IPS-20b (cell line): ENCODE measurements around the gene EVC.

Experiments used
- H3K27ac ChIP-seq: one replicate; pipeline ENCODE4 v1.5.1; 2013; ENCODE audit warnings: low read length
- H3K27me3 ChIP-seq: 2 replicates; pipeline ENCODE4 v1.6.1; 2013; ENCODE audit warnings: mild to moderate bottlenecking, low read length, inconsistent platforms; ENCODE audit not compliant: insufficient read depth
- H3K36me3 ChIP-seq: 2 replicates; pipeline ENCODE4 v1.6.1; 2013; ENCODE audit warnings: low read depth, mild to moderate bottlenecking, inconsistent platforms, low read length, moderate library complexity; ENCODE audit not compliant: insufficient read depth
- H3K4me1 ChIP-seq: 2 replicates; pipeline ENCODE4 v1.6.1; 2013; ENCODE audit warnings: mild to moderate bottlenecking, control low read depth, inconsistent platforms, low read length, moderate library complexity; ENCODE audit not compliant: insufficient read depth
- H3K4me3 ChIP-seq: 2 replicates; pipeline ENCODE4 v1.5.1; 2013; ENCODE audit warnings: mild to moderate bottlenecking, low read length, inconsistent platforms
- H3K9ac ChIP-seq: 2 replicates; pipeline ENCODE4 v1.6.1; 2013; ENCODE audit warnings: low read depth, mild to moderate bottlenecking, inconsistent platforms, low read length, moderate library complexity
- H3K9me3 ChIP-seq: 2 replicates; pipeline ENCODE4 v1.6.1; 2013; ENCODE audit warnings: mild to moderate bottlenecking, low read depth, low read length, inconsistent platforms; ENCODE audit not compliant: insufficient read depth

EVC gene

DNA sequence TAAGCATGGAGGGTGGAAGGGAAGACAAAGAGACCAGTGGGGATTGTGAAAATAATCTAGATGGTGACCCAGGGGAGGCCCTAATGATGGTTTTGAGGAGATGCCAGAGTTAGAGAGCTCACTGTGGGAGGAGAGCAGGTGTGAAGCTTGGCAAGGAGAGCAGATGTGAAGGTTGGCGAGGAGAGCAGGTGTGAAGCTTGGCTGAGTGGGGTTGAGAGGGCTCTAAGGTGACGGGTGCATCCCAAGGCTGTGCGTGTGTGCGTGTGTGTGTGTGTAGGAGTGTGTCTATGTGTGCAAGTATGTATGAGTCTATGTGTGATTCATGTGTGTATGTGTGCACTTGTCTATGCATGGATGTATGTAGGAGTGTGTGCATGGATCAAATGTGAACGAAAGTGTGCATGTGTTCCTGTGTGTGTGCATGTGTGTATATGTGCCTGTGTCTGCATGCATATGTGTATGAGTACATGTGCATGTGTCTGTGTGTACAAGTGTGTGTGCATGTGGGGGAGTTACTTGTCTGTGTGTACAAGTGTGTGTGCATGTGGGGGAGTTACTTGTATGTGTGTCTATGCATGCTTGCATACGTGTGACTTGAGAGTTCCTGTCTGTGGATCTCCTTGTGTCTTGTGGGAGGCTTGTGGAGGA lies 72.0 kb downstream of the EVC start:
- H3K9ac ChIP-seq, result no peak overlapping the region
- no peaks in the 10 kb centered on the region for H3K27me3 ChIP-seq
- H3K36me3 ChIP-seq, result peaks cover 13% of the 10 kb centered on the region; the same call in 1 of the 2 replicates
- no peaks in the 10 kb centered on the region for H3K9me3 ChIP-seq
- no peak overlapping the region for H3K27ac ChIP-seq
- H3K4me3 ChIP-seq, result no peak overlapping the region
- H3K4me1 ChIP-seq, result no peaks in the 10 kb centered on the region

DNA sequence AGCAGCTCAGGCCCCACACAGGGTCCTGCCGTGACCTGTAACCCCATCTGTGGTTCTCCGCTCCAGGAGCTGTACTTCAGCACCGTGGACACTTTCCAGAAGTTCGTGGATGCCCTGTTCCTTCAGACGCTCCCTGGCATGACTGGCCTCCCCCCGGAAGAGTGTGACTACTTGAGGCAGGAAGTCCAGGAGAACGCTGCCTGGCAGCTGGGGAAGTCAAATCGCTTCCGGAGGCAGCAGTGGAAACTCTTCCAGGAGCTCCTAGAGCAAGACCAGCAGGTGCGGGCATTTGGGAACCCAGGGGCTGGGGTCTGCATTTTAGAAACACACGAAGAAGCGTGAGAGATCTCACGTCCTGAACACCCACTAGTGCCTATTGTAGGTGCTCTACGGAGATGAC lies 72.5 kb downstream of the EVC start:
- H3K36me3 ChIP-seq, result peaks cover 16% of the 10 kb centered on the region; the same call in 1 of the 2 replicates
- H3K4me1 ChIP-seq, result no peaks in the 10 kb centered on the region
- no peak overlapping the region for H3K4me3 ChIP-seq
- no peak overlapping the region for H3K9ac ChIP-seq
- no peak overlapping the region for H3K27ac ChIP-seq
- no peaks in the 10 kb centered on the region for H3K9me3 ChIP-seq
- no peaks in the 10 kb centered on the region for H3K27me3 ChIP-seq

DNA sequence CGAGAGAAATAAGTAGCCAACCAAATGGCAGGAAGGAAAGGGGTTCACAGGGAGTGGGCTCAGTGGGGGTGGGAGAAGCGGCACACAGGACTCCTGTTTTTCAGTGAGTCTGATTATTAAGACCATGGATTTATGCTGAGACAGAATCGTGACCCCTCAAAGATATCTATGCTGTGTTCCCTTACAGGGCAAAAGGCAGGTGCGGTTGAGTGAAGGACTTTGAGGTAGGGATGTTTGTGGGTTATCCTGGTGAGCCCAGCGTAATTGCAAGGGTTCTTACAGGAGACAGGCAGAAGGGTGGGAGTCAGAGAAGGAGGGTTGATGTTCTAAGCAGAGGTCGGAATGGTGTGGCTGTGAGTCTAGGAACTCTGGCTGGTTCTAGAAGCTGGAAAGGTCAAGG lies 73.0 kb downstream of the EVC start:
- H3K4me1 ChIP-seq, result no peaks in the 10 kb centered on the region
- no peaks in the 10 kb centered on the region for H3K9me3 ChIP-seq
- H3K9ac ChIP-seq, result no peak overlapping the region
- no peak overlapping the region for H3K4me3 ChIP-seq
- no peaks in the 10 kb centered on the region for H3K27me3 ChIP-seq
- H3K36me3 ChIP-seq, result peaks cover 16% of the 10 kb centered on the region; the same call in 1 of the 2 replicates
- H3K27ac ChIP-seq, result no peak overlapping the region

DNA sequence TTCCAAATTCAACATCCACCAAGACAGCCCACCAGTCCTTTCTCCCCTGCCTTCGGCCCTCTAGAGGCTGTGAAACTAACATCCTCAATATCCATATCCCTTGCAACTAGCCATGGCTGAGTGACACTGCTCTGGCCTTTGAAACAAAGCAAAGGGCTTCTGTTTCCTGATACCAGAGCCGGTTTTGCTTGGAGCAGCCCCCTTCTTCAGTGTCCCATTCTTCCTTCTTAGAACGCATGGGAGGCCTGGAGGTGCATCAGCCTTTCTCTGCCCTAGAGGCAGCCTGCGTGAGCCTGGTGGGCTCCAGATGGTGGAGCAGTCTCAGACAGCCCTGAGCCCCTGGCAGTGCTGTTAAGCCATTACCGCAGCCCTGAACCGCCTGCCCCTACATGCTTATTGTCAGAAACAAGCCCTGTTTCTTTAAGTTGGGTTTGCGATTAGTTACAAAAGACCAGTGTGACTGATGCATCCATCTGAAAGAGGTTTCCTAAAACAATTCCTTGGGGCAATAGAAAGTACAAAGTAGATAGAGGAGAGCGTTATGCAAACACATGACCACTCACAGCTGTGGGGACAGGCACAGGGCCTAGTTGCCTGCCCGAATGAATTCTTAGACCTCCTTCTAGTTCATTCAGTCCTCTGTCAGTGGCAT lies 74.1 kb downstream of the EVC start:
- H3K36me3 ChIP-seq, result peaks cover 16% of the 10 kb centered on the region; the same call in 1 of the 2 replicates
- no peaks in the 10 kb centered on the region for H3K9me3 ChIP-seq
- H3K27ac ChIP-seq, result no peak overlapping the region
- H3K27me3 ChIP-seq, result no peaks in the 10 kb centered on the region
- no peak overlapping the region for H3K4me3 ChIP-seq
- H3K9ac ChIP-seq, result no peak overlapping the region
- no peaks in the 10 kb centered on the region for H3K4me1 ChIP-seq

DNA sequence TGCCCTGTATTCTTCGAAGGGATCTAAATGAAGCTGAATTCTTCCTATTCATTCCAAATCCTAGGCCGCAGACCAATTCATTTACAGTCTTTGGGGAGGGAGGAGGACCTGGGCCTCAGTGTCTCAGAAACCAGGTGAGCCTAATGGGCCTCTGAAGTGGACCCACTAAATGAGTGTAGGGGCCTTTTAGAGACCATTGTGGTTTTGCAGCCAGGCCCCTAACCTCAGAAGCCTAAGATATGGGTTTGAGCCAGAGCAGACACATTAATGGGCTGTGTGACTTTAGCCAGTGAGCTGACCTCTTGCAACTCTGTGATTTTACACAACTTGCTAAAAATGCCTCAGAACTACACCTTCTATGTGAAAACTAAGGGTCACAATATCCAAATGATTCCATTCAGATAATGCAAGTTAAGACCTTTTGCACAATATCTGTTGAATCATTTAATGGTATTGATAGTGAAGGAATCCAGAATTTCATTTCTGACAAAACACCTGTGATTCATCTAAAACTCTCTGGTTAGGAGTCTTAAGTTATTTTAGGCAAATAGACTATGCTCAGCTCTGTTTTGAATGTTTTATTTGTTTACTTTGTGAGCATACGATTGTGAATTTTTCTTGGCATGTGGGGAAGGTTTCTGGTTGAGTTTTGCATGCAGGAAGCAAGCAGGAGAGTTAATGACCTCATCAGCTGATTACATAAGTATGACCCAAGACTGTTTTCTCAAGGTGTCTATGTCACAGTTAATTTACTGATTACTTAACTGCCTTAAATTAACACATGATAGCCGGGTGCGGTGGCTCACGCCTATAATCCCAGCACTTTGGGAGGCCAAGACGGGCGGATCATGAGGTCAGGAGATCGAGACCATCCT lies 75.0 kb downstream of the EVC start:
- Histone ChIP-seq H3K9me3 (no peaks in the 10 kb centered on the region), H3K27me3 (no peaks in the 10 kb centered on the region), H3K4me3 (no peak overlapping the region), H3K4me1 (no peaks in the 10 kb centered on the region), H3K9ac (no peak overlapping the region), H3K36me3 (peaks cover 16% of the 10 kb centered on the region; the same call in 1 of the 2 replicates), H3K27ac (no peak overlapping the region)

DNA sequence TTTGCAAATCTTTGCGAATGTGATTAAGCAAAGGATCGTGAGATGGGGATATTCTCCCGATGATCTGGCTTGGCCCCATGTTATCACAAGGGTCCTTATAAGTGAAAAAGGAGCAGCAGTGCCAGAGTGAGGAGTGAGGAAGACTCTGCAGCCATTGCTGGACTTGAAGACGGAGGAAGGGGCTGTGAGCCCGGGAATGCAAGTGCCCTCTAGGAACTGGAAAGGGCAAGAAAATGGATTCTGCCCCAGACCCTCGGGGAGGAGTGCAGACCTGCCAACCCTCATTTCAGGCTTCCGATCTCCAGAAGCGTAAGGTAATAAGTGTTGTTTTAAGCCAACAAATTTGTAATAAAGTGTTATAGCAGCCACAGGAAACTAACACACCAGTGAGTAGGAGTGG lies 76.3 kb downstream of the EVC start:
- no peak overlapping the region for H3K27ac ChIP-seq
- no peaks in the 10 kb centered on the region for H3K4me1 ChIP-seq
- no peak overlapping the region for H3K4me3 ChIP-seq
- H3K27me3 ChIP-seq, result no peaks in the 10 kb centered on the region
- H3K36me3 ChIP-seq, result peaks cover 16% of the 10 kb centered on the region; the same call in 1 of the 2 replicates
- H3K9me3 ChIP-seq, result no peaks in the 10 kb centered on the region
- H3K9ac ChIP-seq, result no peak overlapping the region

DNA sequence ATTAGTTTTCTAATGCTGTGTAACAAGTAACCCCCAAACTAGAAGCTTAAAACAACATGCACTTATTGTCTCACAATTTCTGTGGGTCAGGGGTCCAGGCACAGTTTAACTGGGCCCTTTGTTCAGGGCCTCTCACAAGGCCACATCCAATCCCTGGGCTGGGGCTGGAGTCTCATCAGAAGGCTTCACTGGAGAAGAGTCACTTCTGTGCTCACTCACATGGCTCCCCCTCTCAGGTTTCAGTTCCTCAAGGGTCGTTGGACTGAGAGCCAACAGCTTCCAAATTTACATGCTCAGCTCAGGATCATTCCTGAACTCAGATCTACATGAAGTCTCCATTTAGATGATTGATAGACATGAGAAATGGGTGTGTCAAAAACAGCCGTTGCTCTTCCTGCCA lies 77.1 kb downstream of the EVC start:
- Histone ChIP-seq H3K27me3 (no peaks in the 10 kb centered on the region), H3K9me3 (no peaks in the 10 kb centered on the region), H3K4me1 (no peaks in the 10 kb centered on the region), H3K27ac (no peak overlapping the region), H3K9ac (no peak overlapping the region), H3K36me3 (peaks cover 16% of the 10 kb centered on the region; the same call in 1 of the 2 replicates), H3K4me3 (no peak overlapping the region)

DNA sequence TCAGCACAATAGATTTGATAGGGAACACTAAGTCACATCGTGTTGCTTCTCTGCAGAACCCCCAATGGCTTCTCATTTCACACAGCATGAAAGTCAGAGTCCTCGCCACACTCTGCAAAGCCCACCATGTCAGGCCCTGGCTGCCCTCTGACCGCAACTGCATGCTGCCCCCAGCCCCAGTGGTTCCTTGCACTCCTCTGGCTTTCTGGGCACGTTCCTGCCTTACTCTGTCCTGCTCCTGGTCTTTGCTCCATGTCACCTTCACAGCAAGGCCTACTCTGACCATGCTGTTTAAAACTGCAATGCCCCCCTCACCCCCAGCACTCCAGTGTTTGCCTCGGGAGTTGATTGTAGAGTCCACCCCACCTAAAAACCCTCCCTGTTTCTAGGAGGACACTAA lies 78.1 kb downstream of the EVC start:
- H3K4me3 ChIP-seq, result no peak overlapping the region
- no peaks in the 10 kb centered on the region for H3K27me3 ChIP-seq
- no peak overlapping the region for H3K9ac ChIP-seq
- H3K4me1 ChIP-seq, result no peaks in the 10 kb centered on the region
- no peaks in the 10 kb centered on the region for H3K9me3 ChIP-seq
- peaks cover 16% of the 10 kb centered on the region; the same call in 1 of the 2 replicates for H3K36me3 ChIP-seq
- H3K27ac ChIP-seq, result no peak overlapping the region

DNA sequence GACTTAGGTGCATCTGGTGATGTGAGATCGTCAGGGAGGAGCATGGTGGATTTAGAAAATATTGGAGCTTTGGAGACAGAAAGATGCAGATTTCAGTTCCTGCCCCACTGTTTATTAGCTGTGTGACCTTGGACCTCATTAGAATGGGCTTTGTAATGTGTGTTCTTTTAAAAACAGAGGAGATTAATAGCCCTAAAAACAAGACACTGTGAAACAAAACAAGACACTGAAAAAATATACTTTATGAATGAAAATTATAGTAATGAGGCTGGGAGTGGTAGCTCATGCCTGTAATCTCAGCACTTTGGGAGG lies 79.5 kb downstream of the EVC start:
- H3K9ac ChIP-seq, result no peak overlapping the region
- H3K27ac ChIP-seq, result no peak overlapping the region
- H3K36me3 ChIP-seq, result peaks cover 16% of the 10 kb centered on the region
- H3K4me3 ChIP-seq, result no peak overlapping the region
- no peaks in the 10 kb centered on the region for H3K4me1 ChIP-seq
- H3K27me3 ChIP-seq, result no peaks in the 10 kb centered on the region
- no peaks in the 10 kb centered on the region for H3K9me3 ChIP-seq

DNA sequence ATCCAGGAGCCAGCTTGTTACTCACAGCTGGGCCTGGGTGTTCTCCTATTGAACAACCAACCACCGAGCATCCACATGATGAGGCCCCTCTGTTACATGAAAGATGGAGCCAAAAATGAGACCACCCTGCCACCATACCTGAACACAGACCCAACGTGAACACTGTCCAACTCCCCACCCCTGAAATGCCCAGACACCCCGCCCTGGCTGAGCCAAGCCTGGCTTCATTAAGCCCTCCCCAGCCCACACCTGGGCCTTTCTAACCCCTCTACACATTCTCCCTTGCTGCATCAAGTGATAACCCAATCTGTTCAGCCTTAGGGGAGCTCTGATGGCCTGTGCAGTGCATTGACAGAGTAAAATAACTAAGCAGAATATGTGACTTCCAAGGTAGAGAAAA lies 80.7 kb downstream of the EVC start:
- no peak overlapping the region for H3K4me3 ChIP-seq
- no peaks in the 10 kb centered on the region for H3K4me1 ChIP-seq
- H3K36me3 ChIP-seq, result peaks cover 16% of the 10 kb centered on the region

DNA sequence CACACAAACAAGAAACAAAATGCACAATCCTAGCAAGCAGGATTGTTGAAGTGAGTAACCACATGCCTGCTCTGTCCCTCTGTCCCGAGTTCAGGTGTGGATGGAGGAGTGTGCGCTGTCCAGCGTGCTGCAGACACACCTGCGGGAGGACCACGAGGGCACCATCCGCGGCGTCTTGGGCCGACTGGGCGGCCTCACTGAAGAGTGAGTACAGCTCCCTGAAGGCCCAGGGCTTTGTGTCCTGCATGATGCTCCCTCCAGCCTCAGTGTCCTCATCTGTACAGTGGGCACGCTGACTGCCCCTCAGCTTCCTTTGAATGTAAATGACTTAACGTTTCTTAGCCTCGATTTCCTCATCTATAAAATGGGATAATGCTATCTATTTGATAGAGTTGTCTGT lies 82.5 kb downstream of the EVC start:
- peaks cover 7% of the 10 kb centered on the region for H3K36me3 ChIP-seq
- no peaks in the 10 kb centered on the region for H3K27me3 ChIP-seq
- no peak overlapping the region for H3K9ac ChIP-seq

More for the DNA sequence above, 80.7 kb downstream of the EVC start:
- Histone ChIP-seq H3K9me3 (no peaks in the 10 kb centered on the region), H3K27ac (no peak overlapping the region), H3K27me3 (no peaks in the 10 kb centered on the region), H3K9ac (no peak overlapping the region)

DNA sequence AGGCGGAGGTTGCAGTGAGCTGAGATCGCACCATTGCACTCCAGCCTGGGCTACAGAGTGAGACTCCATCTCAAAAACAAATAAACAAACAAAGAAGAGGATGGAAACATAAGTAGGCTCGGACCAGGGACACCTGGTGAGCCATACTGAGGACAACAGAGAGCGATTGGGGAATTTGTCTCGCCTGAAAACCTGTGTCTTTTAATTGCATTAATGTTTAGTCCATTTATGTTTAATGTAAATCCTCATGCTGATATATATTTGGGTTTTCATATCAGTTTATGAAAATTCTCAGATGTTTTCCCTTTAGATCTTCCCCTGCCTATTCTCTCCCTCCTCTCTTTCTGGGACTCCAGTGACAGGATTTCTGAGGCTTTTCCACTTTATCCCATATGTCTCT lies 84.6 kb downstream of the EVC start:
- no peaks in the 10 kb centered on the region for H3K27me3 ChIP-seq
- no peaks in the 10 kb centered on the region for H3K4me1 ChIP-seq
- no peak overlapping the region for H3K4me3 ChIP-seq
- no peak overlapping the region for H3K27ac ChIP-seq
- H3K9ac ChIP-seq, result no peak overlapping the region
- no peaks in the 10 kb centered on the region for H3K9me3 ChIP-seq
- peaks cover 10% of the 10 kb centered on the region for H3K36me3 ChIP-seq

More for the DNA sequence above, 82.5 kb downstream of the EVC start:
- H3K9me3 ChIP-seq, result no peaks in the 10 kb centered on the region
- no peak overlapping the region for H3K27ac ChIP-seq
- no peak overlapping the region for H3K4me3 ChIP-seq
- H3K4me1 ChIP-seq, result no peaks in the 10 kb centered on the region
